Progenitor cell of endocrine pancreas (in vitro differentiated cells): Measurements from ENCODE around the gene NLN. TPM values are rescaled to one million over a fixed set of nuclear protein-coding genes. Genes with fewer than 3 reads are reported as not detected.

ENCODE experiments used
- DNase-seq: peaks from one replicate; pipeline ENCODE4 v3.0.0; 2021; ENCODE audit warnings: low spot score; ENCODE audit not compliant: unreplicated experiment
- H3K27ac Mint-ChIP-seq: 2 replicates; pipeline ENCODE4 v1.8.0; 2021; ENCODE audit warnings: mild to moderate bottlenecking, moderate library complexity, mixed read lengths
- H3K27me3 Mint-ChIP-seq: 2 replicates; pipeline ENCODE4 v1.8.0; 2021; ENCODE audit warnings: mixed read lengths
- H3K36me3 Mint-ChIP-seq: 2 replicates; pipeline ENCODE4 v1.8.0; 2022; ENCODE audit warnings: mixed read lengths; ENCODE audit not compliant: insufficient read depth
- H3K4me1 Mint-ChIP-seq: 2 replicates; pipeline ENCODE4 v1.8.0; 2021; ENCODE audit warnings: low read depth, mixed read lengths
- H3K4me3 Mint-ChIP-seq: 2 replicates; pipeline ENCODE4 v1.8.0; 2021; ENCODE audit warnings: low read depth, mild to moderate bottlenecking, moderate library complexity, mixed read lengths
- H3K9me3 Mint-ChIP-seq: 2 replicates; pipeline ENCODE4 v1.8.0; 2021; ENCODE audit warnings: low read depth, mixed read lengths
- CTCF ChIP-seq: fragments of 200-600 bp; sonication (generic); IDR thresholded peaks from one replicate; pipeline ENCODE4 v1.5.0; 2021; ENCODE audit warnings: antibody characterized with exemption, mild to moderate bottlenecking; ENCODE audit not compliant: unreplicated experiment
- total RNA-seq: library from RNA; stranded (reverse); gene quantifications from 2 replicates; pipeline ENCODE4 v1.2.1, GENCODE V29; 2021

Gene NLN
- total RNA-seq, 1 donor from 2014 or later, result 65.1 TPM

- H3K27me3 Mint-ChIP-seq, result no peaks in the 10 kb centered on the region
- H3K9me3 Mint-ChIP-seq, result no peaks in the 10 kb centered on the region
- H3K4me3 Mint-ChIP-seq, result no peak overlapping the region
- H3K27ac Mint-ChIP-seq, result peak overlapping the region; percentile 41
- no peak for TF ChIP-seq CTCF
- peaks cover 22% of the 10 kb centered on the region for H3K36me3 Mint-ChIP-seq
- H3K4me1 Mint-ChIP-seq, result no peaks in the 10 kb centered on the region
- DNase-seq, result no peak
Measured at GRCh38 chr5:65790371-65791163, 68.6 kb downstream of the NLN start.

GRCh38 chr5:65791712-65792673, 70.0 kb downstream of the NLN start:
- Mint-ChIP-seq H3K27me3 (no peaks in the 10 kb centered on the region), H3K27ac (no peak overlapping the region), H3K36me3 (peaks cover 22% of the 10 kb centered on the region), H3K4me3 (no peak overlapping the region), H3K9me3 (no peaks in the 10 kb centered on the region), H3K4me1 (no peaks in the 10 kb centered on the region)
- no peak for DNase-seq
- TF ChIP-seq CTCF, result no peak

- no peak for TF ChIP-seq CTCF
- Mint-ChIP-seq H3K4me1 (no peaks in the 10 kb centered on the region), H3K4me3 (no peak overlapping the region), H3K9me3 (no peaks in the 10 kb centered on the region), H3K27me3 (no peaks in the 10 kb centered on the region), H3K36me3 (peaks cover 14% of the 10 kb centered on the region), H3K27ac (no peak overlapping the region)
- no peak for DNase-seq
Measured at GRCh38 chr5:65796269-65796668, 74.3 kb downstream of the NLN start.

GRCh38 chr5:65796751-65797316, 74.8 kb downstream of the NLN start:
- peaks cover 17% of the 10 kb centered on the region for H3K36me3 Mint-ChIP-seq
- no peaks in the 10 kb centered on the region for H3K27me3 Mint-ChIP-seq
- DNase-seq, result no peak
- H3K27ac Mint-ChIP-seq, result no peak overlapping the region
- H3K9me3 Mint-ChIP-seq, result no peaks in the 10 kb centered on the region
- H3K4me3 Mint-ChIP-seq, result no peak overlapping the region
- H3K4me1 Mint-ChIP-seq, result no peaks in the 10 kb centered on the region
- no peak for TF ChIP-seq CTCF

- H3K27ac Mint-ChIP-seq, result no peak overlapping the region
- no peaks in the 10 kb centered on the region for H3K27me3 Mint-ChIP-seq
- DNase-seq, result no peak
- no peaks in the 10 kb centered on the region for H3K4me1 Mint-ChIP-seq
- H3K36me3 Mint-ChIP-seq, result peaks cover 21% of the 10 kb centered on the region
- no peak for TF ChIP-seq CTCF
- H3K9me3 Mint-ChIP-seq, result no peaks in the 10 kb centered on the region
- H3K4me3 Mint-ChIP-seq, result no peak overlapping the region
Measured at GRCh38 chr5:65797481-65797880, 75.5 kb downstream of the NLN start.
